Ramos (cell line): ENCODE results near the gene ESRRB.
"Not testable (repeated sequence)": the region's sequence is repeated elsewhere in the genome, so short reads cannot be mapped to it uniquely, and the experiment has no call there.

Experiments used
- in situ Hi-C: fragments of 300-500 bp; cut with MboI; formaldehyde crosslinking; loops from one replicate; pipeline ENCODE4 v1.14.3; 2022; ENCODE audit warnings: low sequenced_read_pairs; ENCODE audit not compliant: unreplicated experiment

Gene ESRRB

DNA sequence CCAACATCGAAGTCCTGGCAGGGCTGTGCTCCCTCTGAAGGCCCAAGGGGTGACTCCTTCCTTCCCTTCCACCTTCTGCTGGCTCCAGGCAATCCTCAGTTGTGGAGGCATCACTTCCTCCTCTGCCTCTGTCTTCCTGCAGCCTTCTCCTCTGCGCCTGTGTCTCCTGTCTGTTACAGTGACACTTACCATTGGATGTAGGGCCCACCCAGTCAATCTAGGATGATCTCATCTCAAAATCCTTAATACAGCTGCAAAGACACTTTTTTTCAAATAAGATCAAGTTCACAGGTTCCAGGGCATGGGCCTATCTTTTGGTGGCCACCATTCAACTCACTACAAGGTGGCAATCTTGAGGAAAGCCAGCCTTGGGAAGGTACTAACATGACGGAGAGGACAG lies 155.1 kb downstream of the ESRRB start:
- in situ Hi-C loops: no loop called here

DNA sequence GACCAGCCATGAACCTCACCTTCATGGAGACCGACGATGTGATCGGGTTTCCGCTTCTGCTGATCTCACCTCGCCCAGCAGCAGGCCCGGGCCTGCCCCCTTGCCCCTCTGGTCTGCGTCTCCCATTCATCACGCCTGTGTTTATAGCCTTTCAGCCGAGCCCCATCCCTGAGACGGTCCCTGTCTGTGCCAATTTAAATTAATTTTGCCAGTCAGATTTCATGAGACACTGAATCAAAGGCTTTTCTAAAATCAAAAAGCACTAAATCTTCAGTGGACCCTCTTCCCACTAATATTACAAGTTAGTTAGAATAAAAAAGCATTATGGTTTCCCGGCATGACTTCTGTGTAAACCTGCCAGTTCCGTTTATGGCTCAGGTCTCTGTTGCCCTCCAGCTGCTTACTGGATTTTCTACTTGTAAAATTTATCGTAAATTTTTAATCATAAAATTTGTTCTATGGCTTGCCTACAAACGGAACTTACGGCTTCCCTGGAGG lies 155.9 kb downstream of the ESRRB start:
- in situ Hi-C loops: no loop called here

DNA sequence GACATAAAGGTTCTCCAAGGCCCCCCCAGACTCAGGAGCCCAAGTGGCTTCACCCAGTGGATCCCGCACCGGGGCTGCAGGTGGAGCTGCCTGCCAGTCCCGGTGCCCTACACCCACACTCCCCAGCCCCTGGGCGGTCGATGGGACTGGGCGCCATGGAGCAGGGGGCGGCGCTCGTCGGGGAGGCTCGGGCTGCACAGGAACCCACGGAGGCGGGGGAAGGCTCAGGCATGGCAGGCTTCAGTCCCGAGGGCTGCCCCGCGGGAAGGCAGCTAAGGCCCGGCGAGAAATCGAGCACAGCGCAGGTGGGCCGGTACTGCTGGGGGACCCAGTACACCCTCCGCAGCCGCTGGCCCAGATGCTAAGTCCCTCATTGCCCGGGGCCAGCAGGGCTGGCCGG lies 160.7 kb downstream of the ESRRB start:
- in situ Hi-C loops: not testable (repeated sequence)

DNA sequence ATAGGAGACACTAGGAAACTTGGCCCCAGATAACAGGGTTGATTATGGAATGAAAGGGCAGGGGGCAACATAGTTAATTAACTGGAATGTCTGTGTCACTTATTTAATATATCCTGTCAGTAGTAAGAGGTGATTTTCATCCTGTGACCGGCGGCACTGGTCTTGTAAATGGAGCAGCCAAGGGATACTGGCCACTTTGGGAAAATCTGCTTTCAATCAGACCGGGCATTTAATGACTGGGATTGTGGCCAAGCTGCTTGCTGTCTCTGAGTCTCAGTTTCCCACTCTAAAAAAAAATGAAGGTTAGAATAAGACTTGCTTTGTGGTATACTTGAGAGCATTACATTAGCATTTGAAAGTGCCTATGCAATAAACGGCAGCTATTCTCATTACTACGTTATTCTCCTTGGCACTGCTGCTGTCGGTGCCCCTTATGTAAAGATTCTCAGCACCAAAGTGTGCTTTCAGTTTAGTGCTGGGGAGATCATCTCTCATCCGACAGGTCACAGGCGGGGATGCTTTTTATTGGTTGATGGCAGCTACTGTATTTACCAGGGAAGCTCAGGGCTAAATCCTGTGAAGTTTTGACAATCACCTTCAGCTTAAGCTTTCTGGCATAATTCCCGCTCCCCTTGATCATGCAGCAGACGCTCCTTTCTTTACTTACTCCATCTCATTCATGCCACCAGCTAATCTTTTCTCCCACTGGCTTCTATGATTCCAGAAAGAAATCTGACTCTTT lies 162.1 kb downstream of the ESRRB start:
- in situ Hi-C loops: no loop called here

DNA sequence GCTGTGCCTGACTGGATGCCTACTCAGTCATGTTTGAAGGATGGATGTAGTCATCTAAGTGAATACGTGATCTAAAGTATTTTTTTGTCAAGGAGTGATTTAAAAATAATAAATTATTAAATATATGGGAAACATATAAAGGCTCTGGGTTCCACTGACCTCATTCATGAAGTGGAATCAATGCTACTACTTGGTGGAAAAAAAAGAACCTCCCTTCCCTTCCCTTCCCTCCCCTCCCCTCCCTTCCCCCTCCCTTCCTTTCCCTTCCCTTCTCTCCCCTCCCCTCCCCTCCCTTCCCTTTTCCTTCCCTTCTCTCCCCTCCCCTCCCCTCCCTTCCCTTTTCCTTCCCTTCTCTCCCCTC lies 162.7 kb downstream of the ESRRB start:
- in situ Hi-C loops: no loop called here

DNA sequence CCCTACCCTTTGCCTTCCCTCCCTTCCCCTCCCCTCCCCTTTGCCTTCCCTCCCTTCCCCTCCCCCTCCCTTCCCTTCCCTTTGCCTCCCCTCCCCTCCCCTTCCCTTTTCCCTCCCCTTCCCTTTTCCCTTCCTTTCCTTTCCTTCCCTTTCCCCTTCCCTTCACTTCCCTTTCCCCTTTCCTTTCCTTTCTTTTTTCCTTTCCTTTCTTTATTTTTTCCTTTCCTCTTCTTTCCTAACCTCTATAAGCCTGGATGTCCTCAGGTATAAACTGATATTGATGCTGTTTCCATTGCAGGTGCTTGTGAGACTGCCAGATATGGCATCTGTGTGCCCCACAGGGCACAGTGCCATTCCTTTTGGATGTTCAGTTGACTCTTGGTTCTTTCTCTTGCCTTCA lies 163.2 kb downstream of the ESRRB start:
- in situ Hi-C loops: no loop called here

DNA sequence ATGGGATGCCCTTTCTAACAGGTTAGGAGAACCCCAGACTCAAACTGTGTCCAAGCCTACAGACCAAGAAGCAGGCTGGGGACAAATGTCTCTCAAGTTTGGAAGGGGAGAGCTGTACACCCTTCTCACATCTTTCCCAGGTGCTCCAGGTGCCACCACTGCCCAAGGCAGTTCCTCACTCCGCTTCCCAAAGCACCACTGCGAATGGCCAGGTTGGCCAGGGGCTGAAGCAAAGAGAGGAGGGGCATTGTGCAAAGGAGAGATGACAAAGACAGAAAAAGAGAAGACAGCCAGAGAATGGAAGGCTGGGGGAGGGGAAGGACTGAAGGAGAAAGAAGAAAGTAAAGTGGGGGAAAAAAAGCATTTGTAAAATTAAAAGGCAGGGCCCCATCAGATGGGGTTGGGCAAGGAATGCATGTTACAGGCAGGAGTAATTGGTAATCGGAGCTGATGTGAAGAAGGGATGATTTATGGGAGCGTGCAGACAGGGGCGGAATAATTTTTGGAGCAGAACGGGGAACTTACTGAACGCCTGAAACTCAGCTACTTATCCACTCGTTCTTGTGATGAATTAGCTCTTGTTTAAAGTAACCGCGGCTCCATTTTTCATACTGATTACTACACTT lies 165.8 kb downstream of the ESRRB start:
- in situ Hi-C loops: no loop called here

DNA sequence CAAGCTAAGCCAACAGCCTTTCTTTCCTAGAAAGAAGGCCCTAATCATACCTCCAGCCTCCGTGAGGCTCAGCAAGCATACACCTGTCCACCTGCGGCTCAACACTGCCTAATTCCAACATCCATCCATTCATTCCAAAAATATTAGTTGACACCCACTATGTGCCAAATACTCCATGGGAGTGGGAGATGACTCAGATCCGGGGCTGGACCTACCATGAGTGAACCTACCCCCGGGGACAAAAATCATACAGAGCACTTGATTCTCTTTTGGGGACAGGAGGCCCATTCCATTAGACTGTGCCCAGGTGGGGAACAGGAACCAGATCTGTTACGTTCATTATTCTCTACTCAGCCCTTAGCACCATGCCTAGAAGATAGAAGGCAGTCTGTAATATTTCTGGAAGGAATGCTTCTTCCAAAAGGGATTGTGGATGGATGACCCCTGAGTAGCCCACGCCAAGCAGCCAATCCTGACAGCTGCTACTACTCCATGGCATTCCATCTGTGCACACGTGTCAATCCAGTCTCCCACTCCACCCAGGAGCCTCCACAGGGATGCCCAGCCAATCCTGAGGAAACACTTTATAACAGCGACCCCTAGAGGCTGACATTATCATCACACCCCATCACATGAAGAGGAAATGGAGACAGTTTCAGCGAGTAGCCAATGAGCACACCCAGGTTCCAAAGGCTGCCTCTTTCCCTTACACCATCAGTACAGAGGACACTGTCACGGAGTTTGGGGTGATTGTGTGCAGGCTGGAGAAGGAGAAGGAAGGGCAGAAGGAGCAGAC lies 170.7 kb downstream of the ESRRB start:
- in situ Hi-C loops: no loop called here

DNA sequence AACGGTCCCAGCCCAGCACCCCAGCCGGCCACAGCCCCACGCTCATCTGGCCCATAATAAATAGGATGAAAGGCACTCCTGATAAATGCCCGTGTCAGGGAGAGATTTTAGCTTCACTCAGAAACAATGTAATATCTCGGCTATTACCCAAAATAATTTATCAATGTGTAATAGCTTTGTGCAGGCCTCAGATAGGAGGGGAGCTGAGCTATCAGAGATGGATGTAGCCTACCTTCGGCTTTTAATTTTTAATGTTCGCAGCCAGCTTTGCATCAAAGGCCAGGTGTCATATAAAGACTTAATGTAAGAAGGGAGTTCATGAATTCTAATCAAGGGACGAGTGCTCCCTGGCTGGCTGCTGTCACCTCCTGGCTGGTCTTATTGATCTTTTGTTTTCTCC lies 171.9 kb downstream of the ESRRB start:
- in situ Hi-C loops: no loop called here

DNA sequence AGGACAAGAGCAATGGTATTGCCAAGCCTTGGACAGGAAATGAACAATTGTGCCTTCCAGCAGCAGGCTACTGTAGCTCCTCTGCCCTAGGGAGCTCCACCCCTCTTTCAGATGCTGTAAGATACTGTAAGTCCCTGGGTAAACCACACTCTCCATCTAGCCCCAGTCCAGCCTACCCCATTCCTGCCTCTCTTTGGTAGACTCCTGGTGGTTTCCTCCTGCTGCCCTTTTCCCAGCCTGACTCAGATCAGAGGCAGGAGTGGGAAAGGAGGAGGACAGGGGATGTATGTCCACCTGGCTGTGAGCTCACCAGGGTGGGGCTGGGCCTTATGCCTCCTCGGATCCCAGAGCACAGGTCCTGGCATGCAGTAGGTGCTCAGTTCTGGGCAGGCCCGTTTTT lies 174.6 kb downstream of the ESRRB start:
- in situ Hi-C loops: no loop called here

DNA sequence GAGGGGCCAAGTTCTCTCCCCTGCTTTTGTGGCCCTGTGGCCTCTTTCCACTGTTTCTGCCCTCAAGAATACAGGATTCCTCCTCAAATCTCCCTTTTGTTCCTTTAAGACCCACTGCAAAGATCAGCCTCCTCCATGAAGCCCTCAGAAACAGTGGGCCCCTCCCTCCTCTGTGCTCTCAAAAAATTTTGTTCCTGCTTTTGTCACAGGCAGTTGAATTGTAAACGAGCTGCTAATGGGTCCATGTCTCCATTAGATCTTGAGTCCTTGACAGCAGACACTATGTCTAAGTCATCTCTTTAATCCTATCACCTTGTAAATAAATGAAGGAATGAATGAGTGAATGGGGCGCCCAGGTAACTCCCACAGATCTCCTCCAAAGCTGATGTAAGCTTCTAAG lies 175.2 kb downstream of the ESRRB start:
- in situ Hi-C loops: no loop called here
